Suprapubic skin (tissue), 3 donors: ENCODE data around the gene ADAMTS12.

ENCODE experiments used
- CTCF ChIP-seq, 2 donors: fragments of 200-600 bp in 1 of 2; fragments of 450-650 bp in 1 of 2; sonication (generic) in 1 of 2; IDR thresholded peaks; one replicate each; pipeline ENCODE4 v1.5.1; 2016 to 2019; ENCODE audit warnings: antibody characterized with exemption in 2 of 2, mild to moderate bottlenecking in 1 of 2, moderate library complexity in 1 of 2
- POLR2A ChIP-seq, 2 donors: fragments of 450-650 bp; IDR thresholded peaks; one replicate each; pipeline ENCODE4 v1.6.1; 2017; ENCODE audit warnings: antibody characterized with exemption in 2 of 2, mild to moderate bottlenecking in 2 of 2, moderate library complexity in 2 of 2

- TF ChIP-seq POLR2A (IDR thresholded peaks at IDR 0.05), result no peak
- TF ChIP-seq CTCF (IDR thresholded peaks at IDR 0.05), result no peak
Measured at GRCh38 chr5:33831041-33831440, 60.7 kb downstream of the ADAMTS12 start.
